ENCODE results near the gene SFXN5.

The SFXN5 gene

GRCh38 chr2:72936660-72937355 is 134.7 kb downstream of the SFXN5 start:
- TF ChIP-seq CTCF (IDR thresholded peaks at IDR 0.05; ENCODE audit: control extremely low read depth, extremely low read depth, low read depth, missing control alignments), result no peak
- CTCF ChIA-PET, result interaction anchor here (0.8 to 7.8 kb wide), 2 partner anchors 44 to 241 kb away, joined by 3 to 85 read pairs; no protein-coding TSS in a partner anchor
- POLR2A ChIA-PET, result no interaction called here

GRCh38 chr2:72935611-72935957 is 135.9 kb downstream of the SFXN5 start:
- no peak for DNase-seq (ENCODE audit: extremely low spot score)
- CTCF ChIA-PET, result interaction anchor here (0.8 to 7.8 kb wide), 5 partner anchors 9 to 56 kb away, joined by 3 to 85 read pairs (median 5); partner anchors contain the start of gene SPR
- POLR2A ChIA-PET, result no interaction called here
- no peak for TF ChIP-seq CTCF (IDR thresholded peaks at IDR 0.05; ENCODE audit: control extremely low read depth, extremely low read depth, low read depth, missing control alignments)

More at GRCh38 chr2:72936660-72937355, 134.7 kb downstream of the SFXN5 start:
- no peak for DNase-seq (ENCODE audit: extremely low spot score)

GRCh38 chr2:72934683-72935610 is 136.6 kb downstream of the SFXN5 start:
- TF ChIP-seq CTCF (IDR thresholded peaks at IDR 0.05; ENCODE audit: control extremely low read depth, extremely low read depth, low read depth, missing control alignments), result peak; percentile 37
- ChIA-PET CTCF (interaction anchor here (0.8 to 7.8 kb wide), 5 partner anchors 9 to 56 kb away, joined by 3 to 85 read pairs (median 5); partner anchors contain the start of gene SPR), POLR2A (no interaction called here)
- DNase-seq (ENCODE audit: extremely low spot score), result peak; percentile 67

GRCh38 chr2:72933646-72934151 is 137.8 kb downstream of the SFXN5 start:
- no peak for TF ChIP-seq CTCF (IDR thresholded peaks at IDR 0.05; ENCODE audit: control extremely low read depth, extremely low read depth, low read depth, missing control alignments)
- DNase-seq (ENCODE audit: extremely low spot score), result no peak
- ChIA-PET CTCF (interaction anchor here (1.1 to 7.8 kb wide), 3 partner anchors 9 to 71 kb away, joined by 4 to 85 read pairs (median 4); no protein-coding TSS in a partner anchor), POLR2A (no interaction called here)

- DNase-seq (ENCODE audit: extremely low spot score), result no peak
- ChIA-PET CTCF (interaction anchor here (1.1 to 7.8 kb wide), 3 partner anchors 8 to 70 kb away, joined by 4 to 85 read pairs (median 4); no protein-coding TSS in a partner anchor), POLR2A (no interaction called here)
- TF ChIP-seq CTCF (IDR thresholded peaks at IDR 0.05; ENCODE audit: control extremely low read depth, extremely low read depth, low read depth, missing control alignments), result no peak
Measured at GRCh38 chr2:72933207-72933606, 138.3 kb downstream of the SFXN5 start.

- DNase-seq (ENCODE audit: extremely low spot score), result no peak
- TF ChIP-seq CTCF (IDR thresholded peaks at IDR 0.05; ENCODE audit: control extremely low read depth, extremely low read depth, low read depth, missing control alignments), result no peak
- CTCF ChIA-PET, result interaction anchor here (1.7 to 7.8 kb wide), 2 partner anchors 8 to 40 kb away, joined by 4 to 85 read pairs; no protein-coding TSS in a partner anchor
- POLR2A ChIA-PET, result no interaction called here
Measured at GRCh38 chr2:72932805-72933204, 138.7 kb downstream of the SFXN5 start.
